ENCODE measurements around the gene CDKN2B. TPM values are rescaled to one million over a fixed set of nuclear protein-coding genes. Genes with fewer than 3 reads are reported as not detected.

Gene CDKN2B
- total RNA-seq, 6 donors from 2014 or later, result 27.2 to 90.6 (median 52.6) TPM

DNA sequence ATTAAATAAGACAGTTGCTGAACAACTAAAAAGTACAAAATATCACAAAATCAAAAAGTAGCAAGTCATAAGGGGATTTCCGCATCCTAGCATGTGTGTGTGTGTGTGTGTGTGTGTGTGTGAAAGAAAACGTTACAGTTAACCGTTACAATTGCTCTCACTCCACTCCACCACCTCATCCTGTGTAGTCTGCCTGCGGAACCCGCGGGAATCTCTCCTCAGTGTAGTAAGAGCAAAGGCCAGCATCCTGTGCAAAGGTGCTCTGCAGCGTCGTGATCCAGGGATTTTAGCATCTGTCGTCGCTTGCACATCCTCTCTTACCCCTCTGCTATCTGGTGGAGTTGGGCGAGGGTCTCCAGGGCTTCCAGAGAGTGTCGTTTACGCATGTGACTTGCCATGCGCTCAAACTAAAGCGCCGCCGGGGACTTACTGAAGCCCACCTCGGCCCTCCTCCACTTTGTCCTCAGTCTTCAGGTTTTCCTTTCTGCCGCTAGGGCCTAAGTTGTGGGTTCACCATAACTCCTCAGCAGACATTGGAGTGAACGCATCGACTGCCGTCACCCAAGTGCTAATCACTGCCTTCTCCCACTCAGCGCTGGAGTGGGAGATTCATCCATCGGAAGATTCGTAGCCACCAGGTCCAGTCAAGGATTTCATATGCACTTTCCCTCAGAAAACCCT lies 3.9 kb downstream of the CDKN2B start:
- TF ChIP-seq POLR2A (IDR thresholded peaks at IDR 0.05), result no peak
- TF ChIP-seq POLR2AphosphoS5 (IDR thresholded peaks at IDR 0.05), result no peak
- no peak for TF ChIP-seq EP300 (IDR thresholded peaks at IDR 0.05)
- TF ChIP-seq, protein P1, sequence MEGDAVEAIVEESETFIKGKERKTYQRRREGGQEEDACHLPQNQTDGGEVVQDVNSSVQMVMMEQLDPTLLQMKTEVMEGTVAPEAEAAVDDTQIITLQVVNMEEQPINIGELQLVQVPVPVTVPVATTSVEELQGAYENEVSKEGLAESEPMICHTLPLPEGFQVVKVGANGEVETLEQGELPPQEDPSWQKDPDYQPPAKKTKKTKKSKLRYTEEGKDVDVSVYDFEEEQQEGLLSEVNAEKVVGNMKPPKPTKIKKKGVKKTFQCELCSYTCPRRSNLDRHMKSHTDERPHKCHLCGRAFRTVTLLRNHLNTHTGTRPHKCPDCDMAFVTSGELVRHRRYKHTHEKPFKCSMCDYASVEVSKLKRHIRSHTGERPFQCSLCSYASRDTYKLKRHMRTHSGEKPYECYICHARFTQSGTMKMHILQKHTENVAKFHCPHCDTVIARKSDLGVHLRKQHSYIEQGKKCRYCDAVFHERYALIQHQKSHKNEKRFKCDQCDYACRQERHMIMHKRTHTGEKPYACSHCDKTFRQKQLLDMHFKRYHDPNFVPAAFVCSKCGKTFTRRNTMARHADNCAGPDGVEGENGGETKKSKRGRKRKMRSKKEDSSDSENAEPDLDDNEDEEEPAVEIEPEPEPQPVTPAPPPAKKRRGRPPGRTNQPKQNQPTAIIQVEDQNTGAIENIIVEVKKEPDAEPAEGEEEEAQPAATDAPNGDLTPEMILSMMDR (IDR thresholded peaks at IDR 0.05), result no peak
- H3K27me3 ChIP-seq, result peaks cover 0 to 10% (median 2%) of the 10 kb centered on the region in 4 donors
- H3K36me3 ChIP-seq, result peaks cover 0 to 3% (median 0%) of the 10 kb centered on the region in 4 donors
- no peaks in the 10 kb centered on the region for H3K9me3 ChIP-seq
- 46 to 49% methylated on average over 25 of the region's 25 CpGs for WGBS, 2 donors
- peak overlapping the region in 1 of 4 donors; percentile 66 for H3K4me3 ChIP-seq
- peaks cover 9 to 36% (median 11%) of the 10 kb centered on the region in 4 donors for H3K4me1 ChIP-seq
- ATAC-seq (ENCODE audit: low FRiP score in 2 of 2), result no peak
- H3K27ac ChIP-seq, result no peak overlapping the region
- DNase-seq, result no peak

GRCh38 chr9:22002038-22002437 lies 7.1 kb downstream of the CDKN2B start:
- no peak overlapping the region for H3K4me3 ChIP-seq
- peaks cover 0 to 10% (median 2%) of the 10 kb centered on the region in 4 donors for H3K27me3 ChIP-seq
- no peak for TF ChIP-seq EP300 (IDR thresholded peaks at IDR 0.05)
- TF ChIP-seq, protein P1 (IDR thresholded peaks at IDR 0.05), result no peak
- TF ChIP-seq POLR2AphosphoS5 (IDR thresholded peaks at IDR 0.05), result no peak
- TF ChIP-seq POLR2A (IDR thresholded peaks at IDR 0.05), result no peak
- no peak overlapping the region for H3K27ac ChIP-seq
- peaks cover 0 to 3% (median 0%) of the 10 kb centered on the region in 4 donors for H3K36me3 ChIP-seq
- peaks cover 0 to 14% (median 6%) of the 10 kb centered on the region in 4 donors for H3K4me1 ChIP-seq
- no peak for ATAC-seq (ENCODE audit: low FRiP score in 2 of 2)
- DNase-seq, result no peak
- H3K9me3 ChIP-seq, result no peaks in the 10 kb centered on the region
- WGBS, 2 donors, result 50 to 82% methylated on average over 1 of the region's 1 CpG

GRCh38 chr9:21998026-21998425 lies 11.1 kb downstream of the CDKN2B start:
- TF ChIP-seq, protein P1 (IDR thresholded peaks at IDR 0.05), result no peak
- TF ChIP-seq EP300 (IDR thresholded peaks at IDR 0.05), result no peak
- no peak overlapping the region for H3K27ac ChIP-seq
- DNase-seq (no peak), ATAC-seq (ENCODE audit: low FRiP score in 2 of 2) (no peak)
- 92 to 93% methylated on average over 2 of the region's 2 CpGs for WGBS, 2 donors
- H3K36me3 ChIP-seq, result no peaks in the 10 kb centered on the region
- H3K9me3 ChIP-seq, result no peaks in the 10 kb centered on the region
- H3K4me1 ChIP-seq, result peaks cover 11 to 21% (median 12%) of the 10 kb centered on the region in 4 donors
- H3K4me3 ChIP-seq, result no peak overlapping the region
- peaks cover 0 to 5% (median 1%) of the 10 kb centered on the region in 4 donors for H3K27me3 ChIP-seq

DNA sequence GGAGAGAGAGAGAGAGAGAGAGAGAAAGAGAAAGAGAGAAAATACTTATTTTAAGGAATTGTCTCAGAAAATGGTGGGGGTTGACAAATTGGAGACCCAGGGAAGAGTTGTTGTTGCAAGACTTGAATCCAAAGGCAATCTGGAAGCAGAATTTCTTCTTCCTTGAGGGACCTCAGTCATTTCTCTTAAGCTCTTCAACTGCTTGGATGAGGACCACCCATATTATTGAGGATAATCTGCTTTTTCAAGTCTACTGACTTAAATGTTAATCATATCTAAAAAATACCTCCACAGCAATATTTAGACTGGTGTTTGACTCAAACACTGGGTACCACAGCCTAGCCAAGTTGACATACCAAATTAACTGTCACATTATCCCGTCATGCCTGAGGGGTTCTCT lies 11.6 kb downstream of the CDKN2B start:
- ATAC-seq (ENCODE audit: low FRiP score in 2 of 2), result no peak
- H3K4me3 ChIP-seq, result no peak overlapping the region
- no peak overlapping the region for H3K27ac ChIP-seq
- no peak for TF ChIP-seq EP300 (IDR thresholded peaks at IDR 0.05)
- TF ChIP-seq POLR2AphosphoS5 (IDR thresholded peaks at IDR 0.05), result no peak
- TF ChIP-seq, protein P1 (IDR thresholded peaks at IDR 0.05), result no peak
- no peak for TF ChIP-seq POLR2A (IDR thresholded peaks at IDR 0.05)
- H3K9me3 ChIP-seq, result no peaks in the 10 kb centered on the region
- H3K4me1 ChIP-seq, result peaks cover 11 to 21% (median 12%) of the 10 kb centered on the region in 4 donors
- 85 to 95% methylated on average over 1 of the region's 1 CpG for WGBS, 2 donors
- no peaks in the 10 kb centered on the region for H3K36me3 ChIP-seq
- no peak for DNase-seq
- H3K27me3 ChIP-seq, result peaks cover 0 to 5% (median 1%) of the 10 kb centered on the region in 4 donors

DNA sequence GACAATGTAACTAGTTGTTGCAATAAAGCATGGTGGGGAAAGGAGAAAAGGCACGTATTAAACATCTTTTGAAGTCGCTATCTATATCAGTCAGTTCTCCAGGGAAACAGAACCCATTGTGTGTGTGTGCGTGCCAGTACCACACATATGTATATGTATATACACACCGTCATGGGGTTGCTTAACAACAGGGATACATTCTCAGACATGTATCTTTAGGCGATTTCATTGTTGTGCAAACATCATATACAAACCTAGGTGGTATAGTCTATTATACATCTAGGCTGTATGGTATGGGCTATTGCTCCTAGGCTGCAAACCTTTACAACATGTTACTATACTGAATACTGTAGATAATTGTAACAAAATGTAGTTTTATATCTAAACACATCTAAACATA lies 12.2 kb downstream of the CDKN2B start:
- no peak overlapping the region for H3K27ac ChIP-seq
- H3K36me3 ChIP-seq, result no peaks in the 10 kb centered on the region
- H3K27me3 ChIP-seq, result peaks cover 0 to 5% (median 1%) of the 10 kb centered on the region in 4 donors
- H3K9me3 ChIP-seq, result no peaks in the 10 kb centered on the region
- TF ChIP-seq EP300 (IDR thresholded peaks at IDR 0.05), result no peak
- TF ChIP-seq POLR2AphosphoS5 (IDR thresholded peaks at IDR 0.05), result no peak
- TF ChIP-seq POLR2A (IDR thresholded peaks at IDR 0.05), result no peak
- TF ChIP-seq, protein P1 (IDR thresholded peaks at IDR 0.05), result no peak
- peaks cover 11 to 21% (median 12%) of the 10 kb centered on the region in 4 donors for H3K4me1 ChIP-seq
- 71 to 80% methylated on average over 5 of the region's 5 CpGs for WGBS, 2 donors
- no peak overlapping the region for H3K4me3 ChIP-seq
- DNase-seq (no peak), ATAC-seq (ENCODE audit: low FRiP score in 2 of 2) (no peak)

All from upper lobe of left lung (tissue), 6 donors.